ENCODE results near the gene SMU1. TPM values are rescaled to one million over a fixed set of nuclear protein-coding genes. Genes with fewer than 3 reads are reported as not detected.

SMU1 gene
- total RNA-seq, 4 donors from 2014 or later = 12.0 to 45.9 (median 22.6) TPM

DNA sequence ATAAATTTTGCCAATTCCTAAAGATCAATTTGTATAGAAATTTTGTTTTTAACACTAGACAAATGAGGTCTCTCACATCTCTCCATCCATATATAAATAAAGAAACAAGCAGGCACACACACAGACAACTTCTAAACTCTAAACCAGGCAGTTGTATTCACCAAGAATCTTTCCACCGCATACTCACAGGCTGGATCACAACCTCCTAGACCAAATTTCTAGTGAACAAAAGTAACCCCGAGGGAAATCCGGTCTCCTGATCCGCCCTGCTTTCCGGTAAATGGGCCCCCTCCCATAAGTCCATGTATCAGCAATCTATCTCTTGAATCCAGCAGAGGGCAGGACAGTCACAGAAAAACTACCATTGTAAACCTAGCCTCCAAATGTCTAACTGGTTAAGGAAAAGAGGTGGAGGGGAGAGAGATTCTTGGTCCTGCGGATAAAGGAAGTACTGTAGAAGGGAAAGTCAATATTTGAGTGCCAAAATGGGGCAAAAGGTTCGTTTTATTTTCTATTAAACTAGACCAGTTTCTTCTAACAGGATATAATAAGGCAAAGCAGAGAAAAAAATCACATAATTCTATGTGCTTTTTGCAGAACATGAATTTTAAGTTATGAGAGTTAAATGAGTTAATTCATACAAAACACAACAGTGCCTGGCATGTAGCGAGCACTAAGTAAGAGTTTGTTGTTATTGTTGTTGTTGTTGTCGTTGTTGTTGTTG is 4.8 kb upstream of the SMU1 start:
- peak; percentile 51 to 77 for DNase-seq
- no peaks in the 10 kb centered on the region for H3K36me3 ChIP-seq
- no peak for TF ChIP-seq POLR2A (IDR thresholded peaks at IDR 0.05)
- TF ChIP-seq, protein P1, sequence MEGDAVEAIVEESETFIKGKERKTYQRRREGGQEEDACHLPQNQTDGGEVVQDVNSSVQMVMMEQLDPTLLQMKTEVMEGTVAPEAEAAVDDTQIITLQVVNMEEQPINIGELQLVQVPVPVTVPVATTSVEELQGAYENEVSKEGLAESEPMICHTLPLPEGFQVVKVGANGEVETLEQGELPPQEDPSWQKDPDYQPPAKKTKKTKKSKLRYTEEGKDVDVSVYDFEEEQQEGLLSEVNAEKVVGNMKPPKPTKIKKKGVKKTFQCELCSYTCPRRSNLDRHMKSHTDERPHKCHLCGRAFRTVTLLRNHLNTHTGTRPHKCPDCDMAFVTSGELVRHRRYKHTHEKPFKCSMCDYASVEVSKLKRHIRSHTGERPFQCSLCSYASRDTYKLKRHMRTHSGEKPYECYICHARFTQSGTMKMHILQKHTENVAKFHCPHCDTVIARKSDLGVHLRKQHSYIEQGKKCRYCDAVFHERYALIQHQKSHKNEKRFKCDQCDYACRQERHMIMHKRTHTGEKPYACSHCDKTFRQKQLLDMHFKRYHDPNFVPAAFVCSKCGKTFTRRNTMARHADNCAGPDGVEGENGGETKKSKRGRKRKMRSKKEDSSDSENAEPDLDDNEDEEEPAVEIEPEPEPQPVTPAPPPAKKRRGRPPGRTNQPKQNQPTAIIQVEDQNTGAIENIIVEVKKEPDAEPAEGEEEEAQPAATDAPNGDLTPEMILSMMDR (IDR thresholded peaks at IDR 0.05) = peak; percentile 71 to 94 (median 88)
- intact Hi-C loops (cut with DNase I; ENCODE audit: low total_unique reads) = loop anchor here (5.0 kb wide), 1 partner anchor 141 kb away; no protein-coding TSS in a partner anchor
- no peak overlapping the region for H3K4me3 ChIP-seq
- H3K9me3 ChIP-seq = no peaks in the 10 kb centered on the region
- H3K4me1 ChIP-seq = peaks cover 0 to 5% of the 10 kb centered on the region in 2 donors
- H3K27ac ChIP-seq = peak overlapping the region; percentile 46 to 66
- H3K27me3 ChIP-seq = no peaks in the 10 kb centered on the region

DNA sequence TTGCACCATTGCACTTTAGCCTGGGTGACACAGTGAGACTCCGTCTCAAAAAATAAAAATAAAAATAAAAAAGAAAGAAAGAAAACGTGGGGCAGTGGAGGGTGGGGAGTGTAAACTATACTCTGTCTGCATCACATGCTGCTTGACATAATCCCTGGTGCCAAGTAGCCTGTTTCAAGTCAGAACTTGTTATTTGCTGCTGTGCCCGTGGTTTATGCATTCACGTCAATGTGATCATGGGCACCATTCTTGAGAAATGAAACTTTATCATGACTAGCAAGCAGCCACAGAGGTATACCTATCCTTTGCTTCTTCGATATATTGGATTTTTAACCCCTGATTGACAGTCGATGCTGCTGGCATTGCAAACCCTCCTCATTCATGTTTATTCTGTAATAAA is 4.1 kb upstream of the SMU1 start:
- intact Hi-C loops (cut with DNase I; ENCODE audit: low total_unique reads) = loop anchor here (5.0 kb wide), 1 partner anchor 142 kb away; no protein-coding TSS in a partner anchor
- Histone ChIP-seq H3K27ac (peak overlapping the region; percentile 46 to 66), H3K4me1 (peaks cover 0 to 5% of the 10 kb centered on the region in 2 donors), H3K36me3 (no peaks in the 10 kb centered on the region), H3K9me3 (no peaks in the 10 kb centered on the region), H3K4me3 (no peak overlapping the region), H3K27me3 (no peaks in the 10 kb centered on the region)
- no peak for TF ChIP-seq POLR2A (IDR thresholded peaks at IDR 0.05)
- TF ChIP-seq, protein P1 (IDR thresholded peaks at IDR 0.05) = no peak
- DNase-seq = no peak

DNA sequence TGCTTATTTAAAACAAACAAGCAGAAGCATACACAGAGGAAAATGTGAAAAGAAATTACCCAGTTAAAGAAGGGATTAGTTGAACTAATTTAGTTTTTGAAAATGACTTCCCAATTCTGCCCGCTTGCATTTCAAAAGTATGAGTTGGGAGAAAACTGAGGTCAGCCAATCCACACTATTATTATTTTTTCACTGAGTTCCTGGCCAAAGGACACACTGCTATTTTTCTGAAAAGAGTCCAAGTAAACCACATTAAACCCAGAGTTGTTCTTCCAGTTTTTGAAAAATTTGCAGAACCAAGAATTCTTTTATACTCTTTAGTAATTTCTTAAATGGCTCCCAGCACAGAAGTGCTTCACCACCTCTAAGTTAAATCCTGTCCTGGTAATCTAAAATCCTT is 7.5 kb downstream of the SMU1 start:
- Histone ChIP-seq H3K27ac (no peak overlapping the region), H3K4me3 (no peak overlapping the region), H3K27me3 (no peaks in the 10 kb centered on the region), H3K36me3 (no peaks in the 10 kb centered on the region), H3K9me3 (no peaks in the 10 kb centered on the region), H3K4me1 (no peaks in the 10 kb centered on the region)
- intact Hi-C loops (cut with DNase I; ENCODE audit: low total_unique reads) = no loop called here
- no peak for DNase-seq
- TF ChIP-seq, protein P1 (IDR thresholded peaks at IDR 0.05) = no peak
- no peak for TF ChIP-seq POLR2A (IDR thresholded peaks at IDR 0.05)

DNA sequence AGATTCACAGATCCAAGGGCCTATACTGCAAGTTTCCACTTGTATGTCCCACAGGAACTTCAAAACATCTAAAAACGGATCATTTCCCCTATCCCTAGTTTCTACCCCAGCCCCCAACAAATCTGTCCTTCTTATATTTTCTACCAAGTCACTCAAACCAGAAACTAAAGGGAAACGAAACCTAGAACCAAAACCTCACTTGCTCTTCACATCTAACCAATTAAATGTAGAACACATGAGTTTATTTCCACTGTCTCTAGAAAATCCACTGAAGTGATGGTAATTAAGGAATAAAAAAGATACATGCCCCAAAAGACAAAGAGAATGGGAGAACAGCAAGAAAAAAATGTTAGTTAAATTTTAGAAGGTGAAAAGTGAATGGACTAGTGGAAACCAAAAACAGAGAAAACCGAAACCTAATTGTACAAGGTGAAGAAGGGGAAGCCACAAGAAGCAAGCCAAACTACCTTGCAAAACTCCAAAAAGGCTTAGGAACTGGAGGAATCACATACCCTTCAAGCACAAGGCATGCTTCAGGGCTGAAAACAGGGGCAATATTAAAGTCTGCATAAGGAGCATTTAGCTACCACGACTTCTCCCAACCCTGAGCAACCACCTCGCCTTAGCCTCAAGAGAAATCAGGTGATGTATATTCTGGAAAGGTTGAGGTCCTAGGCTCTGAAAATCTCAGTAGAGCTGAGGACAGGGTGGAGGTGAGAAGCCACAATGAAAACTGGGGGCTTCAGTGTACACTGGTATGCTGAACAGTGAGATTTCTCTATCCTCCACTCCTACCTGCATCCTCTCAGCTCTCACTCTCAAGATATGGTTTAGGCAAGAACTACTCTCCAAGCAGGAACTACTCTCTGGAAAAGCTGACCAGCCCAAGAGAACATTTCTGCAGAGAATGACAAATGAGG is 11.1 kb downstream of the SMU1 start:
- Histone ChIP-seq H3K4me3 (no peak overlapping the region), H3K27ac (no peak overlapping the region), H3K27me3 (no peaks in the 10 kb centered on the region), H3K9me3 (no peaks in the 10 kb centered on the region), H3K36me3 (no peaks in the 10 kb centered on the region), H3K4me1 (no peaks in the 10 kb centered on the region)
- intact Hi-C loops (cut with DNase I; ENCODE audit: low total_unique reads) = no loop called here
- no peak for DNase-seq
- no peak for TF ChIP-seq POLR2A (IDR thresholded peaks at IDR 0.05)
- TF ChIP-seq, protein P1 (IDR thresholded peaks at IDR 0.05) = no peak

DNA sequence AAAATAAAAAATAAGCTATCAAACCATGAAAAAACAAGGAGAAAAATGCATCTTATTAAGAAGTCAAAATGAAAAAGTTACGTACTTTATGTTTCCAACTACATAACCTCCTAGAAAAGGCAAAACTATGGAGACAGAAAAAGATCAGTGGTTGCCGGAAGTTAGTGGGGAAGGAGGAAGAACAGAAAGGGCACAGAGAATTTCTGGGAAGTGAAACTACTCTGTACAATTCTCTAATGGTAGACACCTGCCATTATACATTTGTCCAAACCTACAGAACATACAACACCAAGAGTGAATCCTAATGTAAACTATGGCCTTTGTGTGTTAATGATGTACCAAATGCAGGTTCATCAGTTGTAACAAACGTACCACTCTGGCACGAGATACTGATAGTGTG is 25.3 kb downstream of the SMU1 start:
- no peaks in the 10 kb centered on the region for H3K36me3 ChIP-seq

More for the DNA sequence above, 25.3 kb downstream of the SMU1 start:
- Histone ChIP-seq H3K27ac (no peak overlapping the region), H3K4me1 (no peaks in the 10 kb centered on the region), H3K4me3 (no peak overlapping the region), H3K27me3 (no peaks in the 10 kb centered on the region), H3K9me3 (no peaks in the 10 kb centered on the region)
- TF ChIP-seq, protein P1 (IDR thresholded peaks at IDR 0.05) = no peak
- TF ChIP-seq POLR2A (IDR thresholded peaks at IDR 0.05) = no peak
- intact Hi-C loops (cut with DNase I; ENCODE audit: low total_unique reads) = no loop called here
- no peak for DNase-seq
